Stimulated activated CD8-positive, alpha-beta memory T cell treated with anti-CD3 and anti-CD28 coated beads, Interleukin-7, amount 100 ng/mL, for 4 hours (primary cell): ENCODE data around the gene TMEM218.
A peak's percentile ranks its signal among the peaks of the same experiment; 100 is the strongest.

Source experiments
- DNase-seq, 2 donors: peaks; one replicate each; pipeline ENCODE4 v3.0.0-alpha.2; 2020; ENCODE audit warnings: low read depth in 2 of 2

Gene TMEM218

GRCh38 chr11:125111343-125112207 lies at the start of gene TMEM218:
TSS of gene TMEM218 (minus strand) at chr11:125111626. CDS start at chr11:125102241, 9,385 bp downstream.
- peak; percentile 92 to 96 for DNase-seq

GRCh38 chr11:125157953-125158680 lies 46.7 kb upstream of the TMEM218 start:
- DNase-seq = no peak

GRCh38 chr11:125157118-125157733 lies 45.8 kb upstream of the TMEM218 start:
- DNase-seq = no peak

- no peak for DNase-seq
Measured at GRCh38 chr11:125156346-125157117, 45.1 kb upstream of the TMEM218 start.

- DNase-seq = no peak
Measured at GRCh38 chr11:125155767-125156166, 44.3 kb upstream of the TMEM218 start.

GRCh38 chr11:125155100-125155444 lies 43.6 kb upstream of the TMEM218 start:
- no peak for DNase-seq

GRCh38 chr11:125154378-125155099 lies 43.1 kb upstream of the TMEM218 start:
- DNase-seq = no peak

- no peak for DNase-seq
Measured at GRCh38 chr11:125153837-125154236, 42.4 kb upstream of the TMEM218 start.

GRCh38 chr11:125148743-125149142 lies 37.3 kb upstream of the TMEM218 start:
- no peak for DNase-seq

GRCh38 chr11:125148011-125148410 lies 36.6 kb upstream of the TMEM218 start:
- DNase-seq = no peak

- DNase-seq = no peak
Measured at GRCh38 chr11:125147280-125147679, 35.9 kb upstream of the TMEM218 start.

- DNase-seq = no peak
Measured at GRCh38 chr11:125146232-125146631, 34.8 kb upstream of the TMEM218 start.

GRCh38 chr11:125141686-125142535 lies 30.5 kb upstream of the TMEM218 start:
- DNase-seq = peak in 1 of 2 donors; percentile 27

GRCh38 chr11:125141178-125141577 lies 29.8 kb upstream of the TMEM218 start:
- no peak for DNase-seq

- no peak for DNase-seq
Measured at GRCh38 chr11:125140233-125140632, 28.8 kb upstream of the TMEM218 start.

GRCh38 chr11:125139778-125140177 lies 28.4 kb upstream of the TMEM218 start:
- DNase-seq = no peak

GRCh38 chr11:125138966-125139365 lies 27.5 kb upstream of the TMEM218 start:
- no peak for DNase-seq

GRCh38 chr11:125136001-125136400 lies 24.6 kb upstream of the TMEM218 start:
- DNase-seq = no peak

- no peak for DNase-seq
Measured at GRCh38 chr11:125132596-125132995, 21.2 kb upstream of the TMEM218 start.

- DNase-seq = no peak
Measured at GRCh38 chr11:125132071-125132470, 20.6 kb upstream of the TMEM218 start.
